Mucosa of stomach (tissue), 1 donor: ENCODE measurements around the gene SLC22A7.

Experiments used
- H3K27me3 ChIP-seq: one replicate; pipeline ENCODE4 v1.7.0; 2013; ENCODE audit warnings: mild to moderate bottlenecking, low read length; ENCODE audit not compliant: control insufficient read depth, insufficient read depth
- H3K36me3 ChIP-seq: one replicate; pipeline ENCODE4 v1.7.0; 2013; ENCODE audit warnings: low read length; ENCODE audit not compliant: control insufficient read depth, insufficient read depth
- H3K4me1 ChIP-seq: one replicate; pipeline ENCODE4 v1.7.0; 2013; ENCODE audit warnings: mild to moderate bottlenecking, low read length; ENCODE audit not compliant: control insufficient read depth, insufficient read depth
- H3K4me3 ChIP-seq: one replicate; pipeline ENCODE4 v1.7.0; 2013; ENCODE audit warnings: low read length
- H3K9ac ChIP-seq: one replicate; pipeline ENCODE4 v1.7.0; 2013; ENCODE audit warnings: mild to moderate bottlenecking, low read length, moderate library complexity
- H3K9me3 ChIP-seq: one replicate; pipeline ENCODE4 v1.7.0; 2013; ENCODE audit warnings: mild to moderate bottlenecking, low read length, moderate library complexity; ENCODE audit not compliant: control insufficient read depth
- donor health status: Pancreatic carcinoma.

SLC22A7 gene

DNA sequence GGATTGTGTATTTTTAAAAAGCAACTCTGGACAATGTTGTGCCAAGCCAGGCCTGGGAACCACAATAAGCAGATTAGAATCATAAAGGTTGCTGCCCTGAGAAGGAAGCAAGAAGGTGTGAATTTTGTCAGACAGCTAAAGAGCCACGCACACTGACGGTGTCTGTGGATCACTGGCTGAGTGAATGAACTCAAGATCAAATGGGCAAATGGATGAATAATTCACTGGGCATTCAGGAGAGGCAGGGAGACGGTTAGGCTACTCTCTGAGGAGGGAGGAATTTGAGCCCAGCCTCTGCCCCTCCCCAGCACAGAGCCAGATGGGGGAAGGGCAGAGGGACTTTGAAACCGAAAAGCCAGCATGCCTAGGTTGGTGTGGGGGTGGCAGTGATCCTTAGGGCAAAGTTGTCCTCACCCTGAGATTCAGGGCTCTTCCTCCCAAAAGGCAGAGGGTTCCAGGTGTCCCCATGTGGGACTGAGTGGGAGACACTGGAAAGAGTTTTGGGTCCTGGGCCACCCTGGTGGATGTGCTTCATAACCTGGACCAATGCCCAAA is 19.5 kb upstream of the SLC22A7 start:
- peaks cover 45% of the 10 kb centered on the region for H3K4me1 ChIP-seq
- H3K4me3 ChIP-seq = no peak overlapping the region
- H3K9ac ChIP-seq = no peak overlapping the region
- H3K36me3 ChIP-seq = no peaks in the 10 kb centered on the region
- H3K27me3 ChIP-seq = peaks cover 3% of the 10 kb centered on the region
- no peaks in the 10 kb centered on the region for H3K9me3 ChIP-seq

DNA sequence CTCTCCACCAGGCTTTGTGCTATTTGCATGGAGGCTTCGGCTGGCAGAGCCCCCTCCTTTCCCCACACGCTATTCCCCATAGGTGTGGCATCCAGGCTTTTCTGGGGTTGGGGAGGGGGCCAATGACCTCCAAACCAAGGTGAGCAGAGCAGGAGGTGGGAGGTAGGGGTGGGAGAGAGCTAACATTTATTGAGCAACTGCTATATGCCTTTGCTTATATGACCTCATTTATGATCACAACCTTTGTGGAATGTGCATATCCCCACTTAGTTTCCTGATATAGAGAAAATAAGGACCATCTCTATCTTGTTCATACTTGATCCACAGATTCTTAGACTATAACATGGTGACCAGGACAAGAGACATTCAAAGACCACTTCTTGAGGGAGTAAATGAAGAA is 17.8 kb upstream of the SLC22A7 start:
- Histone ChIP-seq H3K27me3 (peaks cover 17% of the 10 kb centered on the region), H3K9me3 (no peaks in the 10 kb centered on the region), H3K4me3 (no peak overlapping the region), H3K4me1 (peaks cover 32% of the 10 kb centered on the region), H3K36me3 (no peaks in the 10 kb centered on the region), H3K9ac (no peak overlapping the region)

- H3K9me3 ChIP-seq = no peaks in the 10 kb centered on the region
- H3K4me1 ChIP-seq = peaks cover 14% of the 10 kb centered on the region
- H3K36me3 ChIP-seq = no peaks in the 10 kb centered on the region
- H3K9ac ChIP-seq = no peak overlapping the region
- H3K4me3 ChIP-seq = no peak overlapping the region
- peaks cover 17% of the 10 kb centered on the region for H3K27me3 ChIP-seq
These were observed 16.0 kb upstream of the SLC22A7 start for GRCh38 chr6:43282060-43282459.

DNA sequence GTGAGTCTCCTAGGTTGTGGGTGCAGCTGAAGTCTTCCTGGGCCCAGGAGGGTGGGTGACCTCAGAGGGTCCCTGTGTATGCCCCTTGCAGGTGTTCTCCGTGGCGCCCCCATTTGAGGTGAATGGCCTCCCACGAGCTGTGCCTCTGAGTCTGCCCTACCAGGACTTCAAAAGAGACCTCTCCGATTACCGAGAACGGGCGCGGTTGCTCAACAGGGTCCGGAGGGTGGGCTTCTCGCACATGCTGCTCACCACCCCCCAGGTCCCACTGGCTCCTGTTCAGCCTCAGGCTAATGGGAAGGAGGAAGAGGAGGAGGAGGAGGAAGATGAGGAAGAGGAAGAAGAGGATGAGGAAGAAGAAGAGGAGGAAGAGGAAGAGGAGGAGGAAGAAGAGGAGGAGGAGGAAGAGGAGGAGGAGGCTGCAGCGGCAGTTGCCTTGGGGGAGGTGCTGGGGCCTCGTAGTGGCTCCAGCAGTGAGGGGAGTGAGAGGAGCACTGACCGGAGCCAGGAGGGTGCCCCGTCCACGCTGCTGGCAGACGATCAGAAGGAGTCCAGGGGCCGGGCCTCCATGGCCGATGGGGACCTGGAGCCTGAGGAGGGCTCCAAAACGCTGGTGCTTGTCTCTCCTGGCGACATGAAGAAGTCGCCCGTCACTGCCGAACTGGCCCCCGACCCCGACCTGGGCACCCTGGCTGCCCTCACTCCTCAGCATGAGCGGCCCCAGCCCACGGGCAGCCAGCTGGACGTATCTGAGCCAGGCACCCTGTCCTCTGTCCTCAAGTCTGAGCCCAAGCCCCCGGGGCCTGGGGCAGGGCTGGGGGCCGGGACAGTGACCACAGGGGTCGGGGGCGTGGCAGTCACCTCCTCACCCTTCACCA is 15.2 kb upstream of the SLC22A7 start:
- Histone ChIP-seq H3K4me3 (no peak overlapping the region), H3K27me3 (peaks cover 17% of the 10 kb centered on the region), H3K4me1 (peaks cover 6% of the 10 kb centered on the region), H3K9me3 (no peaks in the 10 kb centered on the region), H3K36me3 (no peaks in the 10 kb centered on the region), H3K9ac (no peak overlapping the region)

GRCh38 chr6:43283514-43283901 is 14.6 kb upstream of the SLC22A7 start:
- Histone ChIP-seq H3K27me3 (peaks cover 17% of the 10 kb centered on the region), H3K9ac (no peak overlapping the region), H3K4me1 (no peaks in the 10 kb centered on the region), H3K9me3 (no peaks in the 10 kb centered on the region), H3K4me3 (no peak overlapping the region), H3K36me3 (no peaks in the 10 kb centered on the region)

GRCh38 chr6:43283905-43284304 is 14.2 kb upstream of the SLC22A7 start:
- Histone ChIP-seq H3K36me3 (no peaks in the 10 kb centered on the region), H3K4me3 (no peak overlapping the region), H3K4me1 (no peaks in the 10 kb centered on the region), H3K9me3 (no peaks in the 10 kb centered on the region), H3K27me3 (peaks cover 17% of the 10 kb centered on the region), H3K9ac (no peak overlapping the region)

GRCh38 chr6:43284991-43285781 is 12.9 kb upstream of the SLC22A7 start:
- H3K4me3 ChIP-seq = no peak overlapping the region
- no peaks in the 10 kb centered on the region for H3K36me3 ChIP-seq
- H3K4me1 ChIP-seq = no peaks in the 10 kb centered on the region
- no peak overlapping the region for H3K9ac ChIP-seq
- H3K27me3 ChIP-seq = peaks cover 17% of the 10 kb centered on the region
- no peaks in the 10 kb centered on the region for H3K9me3 ChIP-seq

DNA sequence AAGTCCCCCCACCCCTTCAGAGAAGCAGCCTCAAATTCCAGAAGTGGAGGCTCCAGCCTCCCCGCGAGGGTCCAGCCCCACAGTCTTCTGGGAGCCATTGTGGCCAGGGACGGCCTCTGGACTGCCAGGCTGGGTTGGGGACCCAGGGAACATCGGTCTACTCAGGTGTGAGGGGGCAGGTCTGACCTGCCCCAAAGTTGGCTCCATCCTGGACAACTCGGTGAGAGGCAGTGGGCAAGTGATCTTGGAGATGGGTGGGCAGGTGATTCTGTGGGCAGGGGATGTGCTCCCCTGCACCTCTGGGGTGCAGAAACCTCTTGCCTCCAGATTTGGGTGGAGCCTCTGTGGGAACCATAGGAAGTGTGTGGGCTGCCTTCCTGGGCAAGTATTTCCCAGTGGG is 12.2 kb upstream of the SLC22A7 start:
- Histone ChIP-seq H3K9ac (no peak overlapping the region), H3K4me1 (no peaks in the 10 kb centered on the region), H3K27me3 (peaks cover 17% of the 10 kb centered on the region), H3K36me3 (no peaks in the 10 kb centered on the region), H3K4me3 (no peak overlapping the region), H3K9me3 (no peaks in the 10 kb centered on the region)

- Histone ChIP-seq H3K9ac (no peak overlapping the region), H3K36me3 (no peaks in the 10 kb centered on the region), H3K9me3 (no peaks in the 10 kb centered on the region), H3K27me3 (peaks cover 17% of the 10 kb centered on the region), H3K4me1 (no peaks in the 10 kb centered on the region), H3K4me3 (no peak overlapping the region)
These were observed 11.5 kb upstream of the SLC22A7 start for GRCh38 chr6:43286456-43286979.

GRCh38 chr6:43286980-43287716 is 10.9 kb upstream of the SLC22A7 start:
- Histone ChIP-seq H3K9me3 (no peaks in the 10 kb centered on the region), H3K4me3 (no peak overlapping the region), H3K27me3 (peaks cover 16% of the 10 kb centered on the region), H3K36me3 (no peaks in the 10 kb centered on the region), H3K4me1 (no peaks in the 10 kb centered on the region), H3K9ac (no peak overlapping the region)

DNA sequence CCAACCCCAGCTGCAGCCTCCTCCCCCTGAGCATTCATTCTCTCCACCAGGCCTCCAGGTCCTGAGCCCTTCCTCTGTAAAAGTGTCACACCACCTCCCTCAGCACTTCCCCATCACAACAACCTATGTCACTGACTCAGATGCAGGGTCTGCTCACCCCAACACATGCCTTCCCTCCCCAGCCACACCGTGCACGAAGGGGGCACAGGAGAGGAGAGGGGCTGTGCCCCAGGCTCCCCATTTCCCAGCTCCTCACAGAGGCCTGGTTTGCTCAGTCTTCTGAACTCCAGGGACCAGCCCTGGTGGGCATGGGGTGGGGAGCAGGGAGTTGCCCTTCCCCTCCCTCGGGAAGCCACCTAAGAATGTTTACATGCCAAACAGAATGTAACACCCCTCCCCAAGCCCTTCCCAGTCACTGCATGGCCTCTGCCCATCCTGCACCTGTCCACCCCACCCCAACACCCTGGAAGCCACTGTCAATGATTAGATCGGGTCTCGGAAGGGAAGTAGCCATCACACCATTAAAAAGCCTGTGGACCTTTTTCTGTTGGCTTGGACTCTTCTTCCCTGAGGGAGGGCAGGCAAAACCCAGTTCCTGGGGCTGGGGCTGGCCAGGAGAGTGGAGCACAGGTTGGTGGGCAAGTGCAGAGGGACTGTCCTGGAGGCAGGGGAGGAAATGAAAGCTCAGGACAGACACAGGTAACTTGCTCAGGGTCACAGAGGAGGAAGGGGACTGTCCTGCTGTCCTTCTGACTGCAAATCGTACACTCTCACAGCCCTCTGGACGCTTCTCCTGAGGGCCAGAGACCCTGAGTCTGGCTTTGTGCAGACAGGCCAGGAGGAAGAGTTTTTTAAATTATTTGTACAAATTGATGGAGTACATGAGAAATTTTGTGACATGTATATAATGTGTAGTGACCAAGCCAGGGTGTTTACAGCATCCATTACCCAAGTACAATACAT is 10.1 kb upstream of the SLC22A7 start:
- H3K4me1 ChIP-seq = no peaks in the 10 kb centered on the region
- H3K4me3 ChIP-seq = no peak overlapping the region
- no peak overlapping the region for H3K9ac ChIP-seq
- H3K9me3 ChIP-seq = no peaks in the 10 kb centered on the region
- no peaks in the 10 kb centered on the region for H3K36me3 ChIP-seq
- peaks cover 14% of the 10 kb centered on the region for H3K27me3 ChIP-seq
